T-helper 17 cell (primary cell): Measurements from ENCODE around the gene USP2. TPM values are rescaled to one million over a fixed set of nuclear protein-coding genes. Genes with fewer than 3 reads are reported as not detected.
"Not testable (repeated sequence)": the region's sequence is repeated elsewhere in the genome, so short reads cannot be mapped to it uniquely, and the experiment has no call there.

Experiments
- ATAC-seq: fragments of 150-1000 bp; cut with Tn5 transposase; 2 replicates; pipeline ENCODE4 v1.10.0; 2021; ENCODE audit warnings: mild to moderate bottlenecking, moderate library complexity
- DNase-seq, 3 donors: peaks; one replicate each; pipeline versions ENCODE4 v3.0.0 to v3.0.0-alpha.2; 2020 to 2021
- H3K9me3 ChIP-seq: one replicate; pipeline ENCODE4 v1.7.0; 2013; ENCODE audit warnings: low read length, mild to moderate bottlenecking; ENCODE audit not compliant: control insufficient read depth, poor library complexity, severe bottlenecking
- H3K27ac Mint-ChIP-seq: one replicate; pipeline ENCODE4 v1.8.0; 2022; ENCODE audit warnings: mild to moderate bottlenecking, moderate library complexity, mixed read lengths
- H3K27me3 Mint-ChIP-seq: one replicate; pipeline ENCODE4 v1.8.0; 2022; ENCODE audit warnings: mixed read lengths
- H3K36me3 Mint-ChIP-seq: one replicate; pipeline ENCODE4 v1.8.0; 2022; ENCODE audit warnings: low read depth, mixed read lengths
- H3K4me1 Mint-ChIP-seq: one replicate; pipeline ENCODE4 v1.8.0; 2022; ENCODE audit warnings: mild to moderate bottlenecking, mixed read lengths
- H3K4me3 Mint-ChIP-seq: one replicate; pipeline ENCODE4 v1.8.0; 2022; ENCODE audit warnings: mild to moderate bottlenecking, moderate library complexity, mixed read lengths
- total RNA-seq, 4 donors: library from RNA in 2 of 4; stranded (reverse) in 2 of 4; gene quantifications; one replicate each; pipeline ENCODE4 v1.2.3 and lab custom pipeline; 2022 to 2026

Gene USP2
- total RNA-seq, 2 donors from 2014 or later = 1.7 to 5.2 TPM

GRCh38 chr11:119418759-119419158 is 37.3 kb upstream of the USP2 start:
- H3K27me3 Mint-ChIP-seq = peaks cover 59% of the 10 kb centered on the region
- peaks cover 16% of the 10 kb centered on the region for H3K4me1 Mint-ChIP-seq
- H3K36me3 Mint-ChIP-seq = peaks cover 6% of the 10 kb centered on the region
- DNase-seq (no peak), ATAC-seq (no peak)
- H3K9me3 ChIP-seq = no peaks in the 10 kb centered on the region
- no peak overlapping the region for H3K27ac Mint-ChIP-seq
- no peak overlapping the region for H3K4me3 Mint-ChIP-seq

- no peak for ATAC-seq
Observed at GRCh38 chr11:119417726-119418540, 36.4 kb upstream of the USP2 start.

GRCh38 chr11:119416606-119417580 is 35.4 kb upstream of the USP2 start:
- H3K4me3 Mint-ChIP-seq = no peak overlapping the region
- no peaks in the 10 kb centered on the region for H3K9me3 ChIP-seq
- peaks cover 46% of the 10 kb centered on the region for H3K27me3 Mint-ChIP-seq
- no peak overlapping the region for H3K27ac Mint-ChIP-seq
- DNase-seq (no peak), ATAC-seq (no peak)
- H3K4me1 Mint-ChIP-seq = peaks cover 6% of the 10 kb centered on the region
- H3K36me3 Mint-ChIP-seq = peaks cover 3% of the 10 kb centered on the region

More at GRCh38 chr11:119417726-119418540, 36.4 kb upstream of the USP2 start:
- Mint-ChIP-seq H3K4me1 (peaks cover 14% of the 10 kb centered on the region), H3K4me3 (no peak overlapping the region), H3K27ac (no peak overlapping the region), H3K36me3 (peaks cover 6% of the 10 kb centered on the region), H3K27me3 (peaks cover 56% of the 10 kb centered on the region)
- no peak for DNase-seq
- H3K9me3 ChIP-seq = no peaks in the 10 kb centered on the region

GRCh38 chr11:119415966-119416365 is 34.5 kb upstream of the USP2 start:
- H3K4me1 Mint-ChIP-seq = peaks cover 4% of the 10 kb centered on the region
- H3K27ac Mint-ChIP-seq = no peak overlapping the region
- no peak for ATAC-seq
- peaks cover 3% of the 10 kb centered on the region for H3K36me3 Mint-ChIP-seq
- DNase-seq = no peak
- H3K9me3 ChIP-seq = no peaks in the 10 kb centered on the region
- H3K4me3 Mint-ChIP-seq = no peak overlapping the region
- peaks cover 39% of the 10 kb centered on the region for H3K27me3 Mint-ChIP-seq

GRCh38 chr11:119415517-119415916 is 34.0 kb upstream of the USP2 start:
- Mint-ChIP-seq H3K27me3 (peaks cover 36% of the 10 kb centered on the region), H3K36me3 (peaks cover 3% of the 10 kb centered on the region), H3K27ac (no peak overlapping the region), H3K4me3 (no peak overlapping the region), H3K4me1 (peaks cover 4% of the 10 kb centered on the region)
- DNase-seq (no peak), ATAC-seq (no peak)
- no peaks in the 10 kb centered on the region for H3K9me3 ChIP-seq

GRCh38 chr11:119414734-119415133 is 33.2 kb upstream of the USP2 start:
- Mint-ChIP-seq H3K27me3 (peaks cover 28% of the 10 kb centered on the region), H3K27ac (no peak overlapping the region), H3K36me3 (peaks cover 3% of the 10 kb centered on the region), H3K4me1 (peaks cover 4% of the 10 kb centered on the region), H3K4me3 (no peak overlapping the region)
- DNase-seq (no peak), ATAC-seq (no peak)
- H3K9me3 ChIP-seq = no peaks in the 10 kb centered on the region

DNA sequence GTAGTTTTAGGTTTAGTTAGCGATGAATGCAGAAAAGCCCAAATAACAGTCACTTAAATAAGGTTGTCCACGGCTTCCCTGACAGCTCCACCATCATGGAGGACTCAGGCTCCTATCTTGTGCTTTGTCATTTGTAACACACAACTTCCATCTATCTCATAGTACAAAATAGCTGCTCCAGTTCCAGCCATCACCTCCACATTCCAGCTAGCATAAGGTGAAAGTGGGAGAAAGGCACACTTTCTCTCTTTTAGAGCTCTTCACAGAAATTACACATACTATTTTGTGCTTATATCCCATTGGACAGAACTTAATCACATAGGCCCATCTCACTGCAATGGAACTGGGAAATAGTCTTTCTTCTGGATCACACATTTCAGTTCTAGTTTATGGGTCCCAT is 32.8 kb upstream of the USP2 start:
- no peaks in the 10 kb centered on the region for H3K9me3 ChIP-seq
- ATAC-seq (no peak), DNase-seq (no peak)
- peaks cover 3% of the 10 kb centered on the region for H3K36me3 Mint-ChIP-seq
- H3K4me3 Mint-ChIP-seq = no peak overlapping the region
- H3K4me1 Mint-ChIP-seq = peaks cover 6% of the 10 kb centered on the region
- H3K27me3 Mint-ChIP-seq = peaks cover 24% of the 10 kb centered on the region
- no peak overlapping the region for H3K27ac Mint-ChIP-seq

DNA sequence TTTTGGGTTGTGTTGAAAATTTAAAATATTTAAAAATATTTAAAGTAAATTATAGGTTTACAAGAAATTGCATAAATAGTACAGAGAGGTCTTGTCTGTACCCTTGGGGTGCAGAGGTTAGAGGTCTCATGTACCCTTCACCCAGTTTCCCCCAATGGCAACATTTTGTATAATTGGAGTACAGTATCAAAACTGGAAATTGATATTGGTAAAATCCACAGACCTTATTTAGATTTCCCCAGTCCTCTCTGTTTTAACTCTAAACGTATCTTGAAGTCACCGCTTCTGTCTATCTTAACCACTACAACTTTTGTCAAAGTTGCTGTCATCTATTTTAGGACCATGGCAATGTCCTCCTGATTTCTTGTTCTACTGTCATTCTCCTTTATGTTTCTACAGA is 30.6 kb upstream of the USP2 start:
- Mint-ChIP-seq H3K27me3 (peaks cover 11% of the 10 kb centered on the region), H3K27ac (no peak overlapping the region), H3K4me1 (peaks cover 8% of the 10 kb centered on the region), H3K36me3 (peaks cover 3% of the 10 kb centered on the region), H3K4me3 (no peak overlapping the region)
- DNase-seq (no peak), ATAC-seq (no peak)
- no peaks in the 10 kb centered on the region for H3K9me3 ChIP-seq

GRCh38 chr11:119410501-119410900 is 29.0 kb upstream of the USP2 start:
- no peak for ATAC-seq
- Mint-ChIP-seq H3K4me3 (no peak overlapping the region), H3K4me1 (peaks cover 8% of the 10 kb centered on the region), H3K27ac (no peak overlapping the region), H3K27me3 (peaks cover 1% of the 10 kb centered on the region), H3K36me3 (peaks cover under 1% of the 10 kb centered on the region)
- H3K9me3 ChIP-seq = no peaks in the 10 kb centered on the region
- no peak for DNase-seq

DNA sequence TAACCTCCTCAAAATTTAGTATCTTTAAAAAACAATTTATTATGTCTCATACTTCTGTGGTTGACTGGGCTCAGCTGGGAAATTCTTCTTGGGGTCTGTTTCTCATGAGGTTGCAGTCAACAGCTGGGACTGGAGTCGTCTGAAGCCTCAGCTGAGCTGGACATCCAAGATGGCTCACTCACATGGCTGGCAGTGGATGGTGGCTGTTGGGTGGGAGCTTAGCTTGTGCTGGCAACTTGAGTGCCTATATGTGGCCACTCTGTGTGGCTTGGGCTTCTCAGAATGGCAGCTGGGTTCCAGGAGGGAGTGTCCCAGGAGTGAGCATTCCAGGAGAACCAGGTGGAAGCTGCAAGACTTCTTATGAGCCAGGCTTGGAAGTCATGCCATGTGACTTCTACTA is 28.2 kb upstream of the USP2 start:
- Mint-ChIP-seq H3K4me1 (peaks cover 8% of the 10 kb centered on the region), H3K4me3 (no peak overlapping the region), H3K27me3 (no peaks in the 10 kb centered on the region), H3K36me3 (no peaks in the 10 kb centered on the region), H3K27ac (no peak overlapping the region)
- no peak for ATAC-seq
- DNase-seq = no peak
- H3K9me3 ChIP-seq = no peaks in the 10 kb centered on the region

DNA sequence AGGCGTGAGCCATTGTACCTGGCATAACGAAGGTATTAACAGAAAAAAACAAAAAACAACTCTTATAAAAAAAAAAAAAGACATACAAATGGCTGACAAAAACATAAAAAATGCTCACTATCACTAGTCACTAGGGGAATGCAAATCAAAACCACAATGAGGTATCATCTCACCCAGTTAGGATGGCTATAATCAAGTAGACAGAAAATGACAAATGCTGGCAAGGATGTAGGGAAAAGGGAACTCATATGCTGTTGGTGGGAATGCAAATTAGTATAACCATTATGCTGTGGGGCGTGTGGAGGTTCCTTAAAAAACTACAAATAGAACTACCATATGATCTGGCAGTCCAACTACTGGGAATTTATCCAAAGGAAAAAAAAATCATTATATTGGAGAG is 24.5 kb upstream of the USP2 start:
- no peaks in the 10 kb centered on the region for H3K9me3 ChIP-seq

GRCh38 chr11:119405448-119405847 is 24.0 kb upstream of the USP2 start:
- ATAC-seq, H3K27ac Mint-ChIP-seq, H3K9me3 ChIP-seq, H3K4me1 Mint-ChIP-seq, DNase-seq, H3K27me3 Mint-ChIP-seq, H3K4me3 Mint-ChIP-seq, H3K36me3 Mint-ChIP-seq: not testable (repeated sequence)

More for the DNA sequence above, 24.5 kb upstream of the USP2 start:
- Mint-ChIP-seq H3K36me3 (no peaks in the 10 kb centered on the region), H3K4me3 (no peak overlapping the region), H3K4me1 (peaks cover 8% of the 10 kb centered on the region), H3K27ac (no peak overlapping the region), H3K27me3 (no peaks in the 10 kb centered on the region)
- no peak for DNase-seq
- ATAC-seq = no peak

DNA sequence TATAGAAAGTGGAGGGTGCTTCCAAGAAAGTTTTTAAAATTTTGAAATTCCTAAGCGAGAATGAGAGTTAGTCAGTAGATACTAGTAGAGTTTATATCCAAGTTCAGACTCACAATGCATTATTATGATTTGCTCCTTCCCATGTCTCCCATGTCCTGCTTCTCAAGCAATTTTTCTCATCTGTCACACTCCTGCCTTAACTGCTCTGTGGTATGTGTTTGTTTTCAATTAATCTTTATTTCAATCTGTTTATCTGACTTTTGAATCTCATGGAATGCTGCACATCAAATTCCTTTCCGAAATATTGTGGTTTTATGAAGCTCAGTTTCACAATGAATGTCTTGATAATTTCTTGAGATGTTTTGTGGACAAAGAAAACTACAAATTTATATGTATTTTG is 23.4 kb upstream of the USP2 start:
- ATAC-seq = no peak
- Mint-ChIP-seq H3K27me3 (no peaks in the 10 kb centered on the region), H3K4me3 (no peak overlapping the region), H3K4me1 (peaks cover 8% of the 10 kb centered on the region), H3K36me3 (no peaks in the 10 kb centered on the region), H3K27ac (no peak overlapping the region)
- H3K9me3 ChIP-seq = no peaks in the 10 kb centered on the region
- DNase-seq = no peak
